HCT116 (cell line): ENCODE measurements around the gene SERGEF.

Source experiments
- CEBPB ChIP-seq: IDR thresholded peaks from 2 replicates; pipeline ENCODE4 v1.6.1; 2012; ENCODE audit warnings: low read depth
- EZH2 ChIP-seq: fragments of 200-600 bp; sonication (generic); IDR thresholded peaks from 2 replicates; pipeline ENCODE4 v1.6.1; 2017; ENCODE audit warnings: antibody characterized with exemption, mixed run types
- FOSL1 ChIP-seq: IDR thresholded peaks from 2 replicates; pipeline ENCODE4 v1.6.1; 2012; ENCODE audit warnings: low read depth
- POLR2A ChIP-seq: IDR thresholded peaks from 2 replicates; pipeline ENCODE4 v1.7.0; 2011; ENCODE audit warnings: borderline replicate concordance; ENCODE audit not compliant: insufficient read depth, insufficient read length; ENCODE audit errors: extremely low read depth
- POLR2AphosphoS5 ChIP-seq: IDR thresholded peaks from 2 replicates; pipeline ENCODE4 v1.6.1; 2011; ENCODE audit warnings: mild to moderate bottlenecking, low read depth, low read length, moderate library complexity
- TCF7L2 ChIP-seq: IDR thresholded peaks from 2 replicates; pipeline ENCODE4 v1.7.0; 2011; ENCODE audit warnings: borderline replicate concordance, inconsistent platforms; ENCODE audit not compliant: insufficient read depth, insufficient read length; ENCODE audit errors: extremely low read depth
- YY1 ChIP-seq: IDR thresholded peaks from 2 replicates; pipeline ENCODE4 v1.6.1; 2011; ENCODE audit warnings: low read length, low read depth, moderate library complexity, mild to moderate bottlenecking; ENCODE audit not compliant: insufficient replicate concordance; ENCODE audit errors: extremely low read depth
- TF ChIP-seq, protein P1 (sequence below), 3 experiments: fragments of 200-600 bp in 1 of 3; sonication (generic) in 1 of 3; IDR thresholded peaks in 2 of 3; conservative IDR thresholded peaks in 1 of 3; 2 replicates each; pipeline ENCODE4 v1.5.1; 2012 to 2017; ENCODE audit warnings: low read depth in 2 of 3, low read length in 2 of 3, antibody characterized with exemption in 1 of 3, borderline replicate concordance in 1 of 3, control low read depth in 1 of 3, mild to moderate bottlenecking in 1 of 3, mixed read lengths in 1 of 3, mixed run types in 1 of 3, moderate library complexity in 1 of 3; ENCODE audit not compliant: insufficient read depth in 1 of 3
- TF ChIP-seq, protein P2 (sequence below): IDR thresholded peaks from 2 replicates; pipeline ENCODE4 v1.6.1; 2012
- TF ChIP-seq, protein P3 (sequence below): IDR thresholded peaks from 2 replicates; pipeline ENCODE4 v1.6.1; 2012; ENCODE audit warnings: low read depth
- TF ChIP-seq, protein P4 (sequence below): IDR thresholded peaks from 2 replicates; pipeline ENCODE4 v1.6.1; 2012

DNA sequence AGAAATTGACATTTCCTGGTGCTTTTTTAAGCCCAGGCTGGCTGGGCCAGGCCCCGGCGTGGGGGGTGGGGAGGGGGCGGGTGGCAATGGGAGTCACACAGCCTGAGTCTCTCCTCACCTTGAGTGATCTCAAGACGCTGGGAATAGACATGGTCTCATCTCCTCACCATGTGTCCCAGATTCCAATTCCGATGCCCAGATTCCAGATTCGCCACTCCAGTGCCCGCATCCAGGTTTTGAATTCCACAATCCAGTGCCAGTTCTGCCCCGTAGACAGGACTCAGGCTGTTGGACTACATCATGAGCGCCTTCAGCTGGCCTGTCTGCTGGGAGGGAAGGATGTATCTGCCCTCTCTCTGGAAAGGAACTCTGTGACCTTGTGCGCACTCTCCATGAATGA, 259.2 kb downstream of the SERGEF start:
- TF ChIP-seq EZH2 (no peak), POLR2A (no peak), CEBPB (no peak), YY1 (no peak), TCF7L2 (no peak), POLR2AphosphoS5 (no peak), FOSL1 (no peak)
- TF ChIP-seq, protein P1, sequence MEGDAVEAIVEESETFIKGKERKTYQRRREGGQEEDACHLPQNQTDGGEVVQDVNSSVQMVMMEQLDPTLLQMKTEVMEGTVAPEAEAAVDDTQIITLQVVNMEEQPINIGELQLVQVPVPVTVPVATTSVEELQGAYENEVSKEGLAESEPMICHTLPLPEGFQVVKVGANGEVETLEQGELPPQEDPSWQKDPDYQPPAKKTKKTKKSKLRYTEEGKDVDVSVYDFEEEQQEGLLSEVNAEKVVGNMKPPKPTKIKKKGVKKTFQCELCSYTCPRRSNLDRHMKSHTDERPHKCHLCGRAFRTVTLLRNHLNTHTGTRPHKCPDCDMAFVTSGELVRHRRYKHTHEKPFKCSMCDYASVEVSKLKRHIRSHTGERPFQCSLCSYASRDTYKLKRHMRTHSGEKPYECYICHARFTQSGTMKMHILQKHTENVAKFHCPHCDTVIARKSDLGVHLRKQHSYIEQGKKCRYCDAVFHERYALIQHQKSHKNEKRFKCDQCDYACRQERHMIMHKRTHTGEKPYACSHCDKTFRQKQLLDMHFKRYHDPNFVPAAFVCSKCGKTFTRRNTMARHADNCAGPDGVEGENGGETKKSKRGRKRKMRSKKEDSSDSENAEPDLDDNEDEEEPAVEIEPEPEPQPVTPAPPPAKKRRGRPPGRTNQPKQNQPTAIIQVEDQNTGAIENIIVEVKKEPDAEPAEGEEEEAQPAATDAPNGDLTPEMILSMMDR (IDR thresholded peaks at IDR 0.05 in 2 of 3, conservative IDR thresholded peaks at IDR 0.05 in 1 of 3; ENCODE audit: borderline replicate concordance in 1 of 3, insufficient read depth in 1 of 3, low read depth in 2 of 3, low read length in 2 of 3) = no peak
- TF ChIP-seq, protein P2, sequence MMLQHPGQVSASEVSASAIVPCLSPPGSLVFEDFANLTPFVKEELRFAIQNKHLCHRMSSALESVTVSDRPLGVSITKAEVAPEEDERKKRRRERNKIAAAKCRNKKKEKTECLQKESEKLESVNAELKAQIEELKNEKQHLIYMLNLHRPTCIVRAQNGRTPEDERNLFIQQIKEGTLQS = no peak
- TF ChIP-seq, protein P3, sequence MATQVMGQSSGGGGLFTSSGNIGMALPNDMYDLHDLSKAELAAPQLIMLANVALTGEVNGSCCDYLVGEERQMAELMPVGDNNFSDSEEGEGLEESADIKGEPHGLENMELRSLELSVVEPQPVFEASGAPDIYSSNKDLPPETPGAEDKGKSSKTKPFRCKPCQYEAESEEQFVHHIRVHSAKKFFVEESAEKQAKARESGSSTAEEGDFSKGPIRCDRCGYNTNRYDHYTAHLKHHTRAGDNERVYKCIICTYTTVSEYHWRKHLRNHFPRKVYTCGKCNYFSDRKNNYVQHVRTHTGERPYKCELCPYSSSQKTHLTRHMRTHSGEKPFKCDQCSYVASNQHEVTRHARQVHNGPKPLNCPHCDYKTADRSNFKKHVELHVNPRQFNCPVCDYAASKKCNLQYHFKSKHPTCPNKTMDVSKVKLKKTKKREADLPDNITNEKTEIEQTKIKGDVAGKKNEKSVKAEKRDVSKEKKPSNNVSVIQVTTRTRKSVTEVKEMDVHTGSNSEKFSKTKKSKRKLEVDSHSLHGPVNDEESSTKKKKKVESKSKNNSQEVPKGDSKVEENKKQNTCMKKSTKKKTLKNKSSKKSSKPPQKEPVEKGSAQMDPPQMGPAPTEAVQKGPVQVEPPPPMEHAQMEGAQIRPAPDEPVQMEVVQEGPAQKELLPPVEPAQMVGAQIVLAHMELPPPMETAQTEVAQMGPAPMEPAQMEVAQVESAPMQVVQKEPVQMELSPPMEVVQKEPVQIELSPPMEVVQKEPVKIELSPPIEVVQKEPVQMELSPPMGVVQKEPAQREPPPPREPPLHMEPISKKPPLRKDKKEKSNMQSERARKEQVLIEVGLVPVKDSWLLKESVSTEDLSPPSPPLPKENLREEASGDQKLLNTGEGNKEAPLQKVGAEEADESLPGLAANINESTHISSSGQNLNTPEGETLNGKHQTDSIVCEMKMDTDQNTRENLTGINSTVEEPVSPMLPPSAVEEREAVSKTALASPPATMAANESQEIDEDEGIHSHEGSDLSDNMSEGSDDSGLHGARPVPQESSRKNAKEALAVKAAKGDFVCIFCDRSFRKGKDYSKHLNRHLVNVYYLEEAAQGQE = no peak
- TF ChIP-seq, protein P4, sequence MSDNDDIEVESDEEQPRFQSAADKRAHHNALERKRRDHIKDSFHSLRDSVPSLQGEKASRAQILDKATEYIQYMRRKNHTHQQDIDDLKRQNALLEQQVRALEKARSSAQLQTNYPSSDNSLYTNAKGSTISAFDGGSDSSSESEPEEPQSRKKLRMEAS = no peak
